ENCODE measurements around the gene BRPF3. TPM values are rescaled to one million over a fixed set of nuclear protein-coding genes. Genes with fewer than 3 reads are reported as not detected.

Gene BRPF3
- total RNA-seq, 4 donors from 2014 or later, result 13.2 to 21.9 (median 17.6) TPM

GRCh38 chr6:36243562-36244212, 47.1 kb downstream of the BRPF3 start:
- intact Hi-C loops (cut with DNase I; ENCODE audit: low total_unique reads), result no loop called here
- DNase-seq (ENCODE audit: low spot score in 2 of 2), result no peak
- WGBS, 2 donors, result 74 to 83% methylated on average over 3 of the region's 3 CpGs
- TF ChIP-seq CTCF (IDR thresholded peaks at IDR 0.05) (no peak), POLR2A (IDR thresholded peaks at IDR 0.05) (no peak)
- no peak overlapping the region for H3K4me3 ChIP-seq (ENCODE audit: low read depth, poor library complexity, severe bottlenecking)

- H3K4me3 ChIP-seq (ENCODE audit: low read depth, poor library complexity, severe bottlenecking), result no peak overlapping the region
- TF ChIP-seq POLR2A (IDR thresholded peaks at IDR 0.05), result no peak
- TF ChIP-seq CTCF (IDR thresholded peaks at IDR 0.05), result no peak
- intact Hi-C loops (cut with DNase I; ENCODE audit: low total_unique reads), result no loop called here
- DNase-seq (ENCODE audit: low spot score in 2 of 2), result no peak
- 83 to 86% methylated on average over 8 of the region's 8 CpGs for WGBS, 2 donors
Measured at GRCh38 chr6:36244641-36245280, 48.2 kb downstream of the BRPF3 start.

GRCh38 chr6:36245572-36246061, 49.1 kb downstream of the BRPF3 start:
- 51 to 66% methylated on average over 8 of the region's 8 CpGs for WGBS, 2 donors
- H3K4me3 ChIP-seq (ENCODE audit: low read depth, poor library complexity, severe bottlenecking), result no peak overlapping the region
- intact Hi-C loops (cut with DNase I; ENCODE audit: low total_unique reads), result no loop called here
- no peak for TF ChIP-seq CTCF (IDR thresholded peaks at IDR 0.05)
- no peak for DNase-seq (ENCODE audit: low spot score in 2 of 2)

- intact Hi-C loops (cut with DNase I; ENCODE audit: low total_unique reads), result no loop called here
- H3K4me3 ChIP-seq (ENCODE audit: low read depth, poor library complexity, severe bottlenecking), result no peak overlapping the region
- 81 to 84% methylated on average over 22 of the region's 22 CpGs for WGBS, 2 donors
- TF ChIP-seq POLR2A (IDR thresholded peaks at IDR 0.05) (no peak), CTCF (IDR thresholded peaks at IDR 0.05) (no peak)
- DNase-seq (ENCODE audit: low spot score in 2 of 2), result no peak
Measured at GRCh38 chr6:36246506-36247268, 50.1 kb downstream of the BRPF3 start.

- no peak overlapping the region for H3K4me3 ChIP-seq (ENCODE audit: low read depth, poor library complexity, severe bottlenecking)
- no peak for DNase-seq (ENCODE audit: low spot score in 2 of 2)
- intact Hi-C loops (cut with DNase I; ENCODE audit: low total_unique reads), result no loop called here
- WGBS, 2 donors, result 64 to 68% methylated on average over 6 of the region's 6 CpGs
- TF ChIP-seq CTCF (IDR thresholded peaks at IDR 0.05), result no peak
- TF ChIP-seq POLR2A (IDR thresholded peaks at IDR 0.05), result no peak
Measured at GRCh38 chr6:36247693-36248092, 51.1 kb downstream of the BRPF3 start.
